ENCODE data around the gene SRD5A1.

Gene SRD5A1, protein sequence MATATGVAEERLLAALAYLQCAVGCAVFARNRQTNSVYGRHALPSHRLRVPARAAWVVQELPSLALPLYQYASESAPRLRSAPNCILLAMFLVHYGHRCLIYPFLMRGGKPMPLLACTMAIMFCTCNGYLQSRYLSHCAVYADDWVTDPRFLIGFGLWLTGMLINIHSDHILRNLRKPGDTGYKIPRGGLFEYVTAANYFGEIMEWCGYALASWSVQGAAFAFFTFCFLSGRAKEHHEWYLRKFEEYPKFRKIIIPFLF

DNA sequence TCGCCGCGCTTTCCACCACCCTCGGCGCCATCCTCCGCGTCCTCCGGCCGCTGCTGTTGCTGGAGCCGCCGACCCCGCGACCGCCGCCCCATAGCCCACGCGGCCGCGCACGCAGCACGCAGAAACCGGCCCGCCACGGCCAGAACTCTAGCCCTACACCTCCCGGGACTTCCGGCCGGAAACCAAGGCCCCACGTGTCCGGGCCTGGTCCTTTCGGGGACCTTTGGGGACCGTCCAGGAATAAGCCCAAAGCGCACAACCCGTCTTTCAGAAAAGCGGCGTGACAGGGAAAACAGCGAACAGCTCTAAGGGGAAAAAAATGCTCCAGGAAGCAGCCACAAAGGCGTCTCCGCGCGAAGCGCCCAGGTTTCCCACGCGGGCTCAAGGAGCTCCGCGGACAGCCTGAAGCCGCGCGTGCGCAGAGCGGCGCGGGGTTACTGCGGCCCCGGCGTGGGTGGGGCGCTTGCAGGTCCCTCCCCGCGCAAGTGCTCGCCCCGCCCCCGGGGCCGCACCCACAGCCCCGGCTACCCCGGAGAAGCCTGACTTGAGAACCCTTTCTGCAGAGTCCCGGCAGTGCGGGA, at the start of gene SRD5A1, which contains the start of gene NSUN2:
TSS of gene SRD5A1 (plus strand) at position 553 of the 581 bp plus-strand sequence. CDS start 137 bp downstream, outside the sequence.
TSS of gene NSUN2 (minus strand) at position 157 of the 581 bp plus-strand sequence. CDS start at position 92, 65 bp downstream.
- peak; percentile 86 for DNase-seq (ENCODE audit: low read depth)
- peak within 1 kb of the TSS; percentile 94 for H3K4me3 ChIP-seq (ENCODE audit: control insufficient read depth, low read depth, low read length)
- TF ChIP-seq, protein P1, sequence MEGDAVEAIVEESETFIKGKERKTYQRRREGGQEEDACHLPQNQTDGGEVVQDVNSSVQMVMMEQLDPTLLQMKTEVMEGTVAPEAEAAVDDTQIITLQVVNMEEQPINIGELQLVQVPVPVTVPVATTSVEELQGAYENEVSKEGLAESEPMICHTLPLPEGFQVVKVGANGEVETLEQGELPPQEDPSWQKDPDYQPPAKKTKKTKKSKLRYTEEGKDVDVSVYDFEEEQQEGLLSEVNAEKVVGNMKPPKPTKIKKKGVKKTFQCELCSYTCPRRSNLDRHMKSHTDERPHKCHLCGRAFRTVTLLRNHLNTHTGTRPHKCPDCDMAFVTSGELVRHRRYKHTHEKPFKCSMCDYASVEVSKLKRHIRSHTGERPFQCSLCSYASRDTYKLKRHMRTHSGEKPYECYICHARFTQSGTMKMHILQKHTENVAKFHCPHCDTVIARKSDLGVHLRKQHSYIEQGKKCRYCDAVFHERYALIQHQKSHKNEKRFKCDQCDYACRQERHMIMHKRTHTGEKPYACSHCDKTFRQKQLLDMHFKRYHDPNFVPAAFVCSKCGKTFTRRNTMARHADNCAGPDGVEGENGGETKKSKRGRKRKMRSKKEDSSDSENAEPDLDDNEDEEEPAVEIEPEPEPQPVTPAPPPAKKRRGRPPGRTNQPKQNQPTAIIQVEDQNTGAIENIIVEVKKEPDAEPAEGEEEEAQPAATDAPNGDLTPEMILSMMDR (conservative IDR thresholded peaks at IDR 0.05; ENCODE audit: control insufficient read depth, insufficient read depth, low read depth, low read length), result no peak

DNA sequence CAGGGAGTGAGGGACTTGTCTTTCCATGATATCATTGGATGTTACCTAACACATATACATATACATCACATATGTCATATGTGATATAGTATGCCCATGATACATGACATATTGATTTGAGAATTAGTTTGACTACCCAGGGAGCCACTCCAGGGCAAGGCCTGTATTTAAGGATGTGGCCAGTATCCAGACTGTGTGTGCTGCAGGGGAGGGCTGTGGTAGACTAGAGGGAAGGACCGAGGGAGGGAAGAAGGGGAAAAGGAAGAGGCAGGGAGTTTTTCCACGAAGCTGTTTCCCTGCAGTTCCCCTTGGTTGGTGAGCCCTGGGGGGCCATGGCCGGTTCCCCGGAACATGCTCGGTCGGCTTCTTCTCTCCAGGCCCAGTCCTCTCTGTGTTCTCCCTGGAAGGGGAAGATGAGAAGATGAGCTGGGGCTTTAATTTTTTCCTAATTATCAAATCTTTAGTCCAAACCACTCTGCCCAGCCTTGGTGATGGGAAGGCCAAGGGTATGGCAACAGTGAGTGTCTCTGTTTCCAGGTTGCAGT, 49.1 kb upstream of the SRD5A1 start:
- TF ChIP-seq, protein P1 (conservative IDR thresholded peaks at IDR 0.05; ENCODE audit: control insufficient read depth, insufficient read depth, low read depth, low read length), result no peak
- no peak for DNase-seq (ENCODE audit: low read depth)
- no peak overlapping the region for H3K4me3 ChIP-seq (ENCODE audit: control insufficient read depth, low read depth, low read length)

DNA sequence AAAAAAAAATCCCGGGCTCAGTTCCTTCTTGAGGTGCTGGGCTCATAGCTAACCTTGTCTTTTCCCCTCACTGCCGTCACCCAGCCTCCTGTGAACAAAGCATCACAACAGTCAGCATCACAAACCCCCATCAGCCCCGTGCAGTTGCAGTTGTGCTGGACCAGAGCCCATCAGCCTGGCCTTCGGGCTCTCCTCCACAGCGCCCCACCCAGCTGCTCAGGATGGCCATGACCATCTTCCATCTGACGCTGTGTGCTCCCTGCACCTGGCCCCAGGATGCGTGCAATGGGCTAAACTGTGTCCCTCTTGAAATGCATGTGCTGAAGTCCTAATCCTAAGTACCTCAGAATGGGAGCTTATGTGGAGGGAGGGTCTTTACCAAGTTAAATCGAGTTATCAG, 48.5 kb upstream of the SRD5A1 start:
- DNase-seq (ENCODE audit: low read depth), result no peak

DNA sequence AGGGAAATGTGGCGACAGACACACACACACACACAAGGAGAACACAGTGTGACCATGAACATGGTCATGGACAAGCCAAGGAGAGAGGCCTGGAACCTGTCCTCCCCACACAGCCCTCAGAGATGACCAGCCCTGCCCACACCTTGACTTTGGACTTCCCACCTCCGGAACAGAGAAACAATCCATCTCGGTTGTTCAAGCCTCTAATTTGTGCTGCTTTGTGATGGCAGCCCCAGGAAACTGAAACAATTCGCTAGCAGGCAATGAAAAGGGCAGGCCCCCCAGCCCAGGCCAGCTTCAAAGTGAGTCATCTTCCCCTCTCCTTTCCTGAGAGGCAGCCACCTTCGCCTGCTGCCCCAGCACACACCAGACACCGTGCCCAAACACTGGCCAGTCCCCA, 48.1 kb upstream of the SRD5A1 start:
- no peak for DNase-seq (ENCODE audit: low read depth)
- TF ChIP-seq, protein P1 (conservative IDR thresholded peaks at IDR 0.05; ENCODE audit: control insufficient read depth, insufficient read depth, low read depth, low read length), result no peak

More for the DNA sequence above, 48.5 kb upstream of the SRD5A1 start:
- no peak overlapping the region for H3K4me3 ChIP-seq (ENCODE audit: control insufficient read depth, low read depth, low read length)
- TF ChIP-seq, protein P1 (conservative IDR thresholded peaks at IDR 0.05; ENCODE audit: control insufficient read depth, insufficient read depth, low read depth, low read length), result no peak

DNA sequence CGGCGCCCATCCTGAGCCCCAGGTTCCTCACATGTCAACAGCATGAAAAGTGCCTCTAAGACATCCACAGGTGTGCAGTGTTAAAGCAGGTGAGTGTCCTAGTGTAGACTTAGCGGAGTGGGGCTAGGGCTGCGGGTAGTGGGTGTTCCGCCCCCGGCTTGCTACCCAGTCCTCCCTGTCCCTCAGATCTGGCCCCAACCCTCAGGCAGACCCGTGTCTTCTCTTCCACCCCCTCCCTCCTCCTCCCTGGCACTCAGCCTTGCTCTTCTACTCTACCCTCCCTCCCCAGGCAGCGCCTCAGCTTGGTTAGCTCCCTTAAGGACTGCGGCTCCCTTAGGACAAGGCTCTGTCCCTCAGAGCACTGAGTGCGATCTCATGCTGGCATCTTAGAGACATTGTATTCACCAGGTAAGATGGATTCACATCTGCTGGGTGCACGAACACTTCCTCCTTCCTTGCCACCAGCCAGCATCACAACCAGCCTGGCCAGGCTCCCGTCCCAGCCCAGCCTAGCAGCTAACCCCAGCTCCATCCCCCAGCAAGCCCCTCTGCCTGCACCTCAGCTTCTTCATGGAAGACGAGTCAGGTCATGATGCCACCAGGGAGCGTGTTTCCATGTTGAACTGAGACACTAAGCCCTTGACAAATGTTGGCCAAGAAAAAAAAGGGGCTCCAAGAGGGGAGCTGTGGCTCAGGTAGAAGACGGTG, 47.1 kb upstream of the SRD5A1 start:
- no peak overlapping the region for H3K4me3 ChIP-seq (ENCODE audit: control insufficient read depth, low read depth, low read length)
- no peak for DNase-seq (ENCODE audit: low read depth)
- TF ChIP-seq, protein P1 (conservative IDR thresholded peaks at IDR 0.05; ENCODE audit: control insufficient read depth, insufficient read depth, low read depth, low read length), result no peak

More for the DNA sequence above, 48.1 kb upstream of the SRD5A1 start:
- H3K4me3 ChIP-seq (ENCODE audit: control insufficient read depth, low read depth, low read length), result no peak overlapping the region

DNA sequence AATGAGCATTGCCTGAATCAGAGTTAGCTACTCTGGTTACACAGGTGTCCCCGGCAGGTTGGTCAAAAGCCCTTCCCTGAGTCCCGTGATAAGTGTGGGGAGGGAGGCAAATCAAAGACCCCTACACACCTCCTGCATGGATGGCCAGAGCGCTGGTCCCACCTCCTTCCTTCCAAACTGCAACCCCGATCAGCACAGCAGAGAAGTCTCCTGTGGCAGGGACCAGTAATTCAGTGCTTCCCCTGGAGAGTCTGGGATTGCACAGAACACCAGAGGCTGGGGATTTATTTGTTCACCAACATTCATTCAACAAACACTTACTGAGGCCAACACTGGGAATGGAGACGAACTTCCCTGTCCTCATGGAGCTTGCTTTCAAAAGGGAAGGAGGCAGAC, 46.6 kb upstream of the SRD5A1 start:
- H3K4me3 ChIP-seq (ENCODE audit: control insufficient read depth, low read depth, low read length), result no peak overlapping the region
- DNase-seq (ENCODE audit: low read depth), result no peak
- TF ChIP-seq, protein P1 (conservative IDR thresholded peaks at IDR 0.05; ENCODE audit: control insufficient read depth, insufficient read depth, low read depth, low read length), result no peak

Measured in fibroblast of mammary gland (primary cell).